Gastroesophageal sphincter (tissue), 4 donors: ENCODE data around the gene CCDC85B. TPM values are rescaled to one million over a fixed set of nuclear protein-coding genes. Genes with fewer than 3 reads are reported as not detected.

ENCODE experiments used
- ATAC-seq: fragments of 150-250 bp; one replicate; pipeline ENCODE4 v1.9.1; 2016; ENCODE audit warnings: mild to moderate bottlenecking, moderate library complexity
- H3K27ac ChIP-seq, 4 donors: fragments of 200-600 bp; sonication (generic) in 3 of 4; 1 replicate in 3 of 4; 2 replicates in 1 of 4; pipeline ENCODE4 v1.5.1; 2016 to 2019
- H3K27me3 ChIP-seq: fragments of 200-600 bp; sonication (generic); one replicate; pipeline ENCODE4 v1.5.1; 2019
- H3K36me3 ChIP-seq, 2 donors: fragments of 200-600 bp; sonication (generic); one replicate each; pipeline ENCODE4 v1.5.1; 2019; ENCODE audit warnings: control low read depth in 1 of 2
- H3K4me1 ChIP-seq, 3 donors: fragments of 200-600 bp; sonication (generic); 1 replicate in 2 of 3; 2 replicates in 1 of 3; pipeline ENCODE4 v1.5.1; 2016 to 2019; ENCODE audit warnings: control low read depth in 2 of 3
- H3K4me3 ChIP-seq, 2 donors: fragments of 200-600 bp; sonication (generic); one replicate each; pipeline ENCODE4 v1.5.1; 2019; ENCODE audit warnings: mild to moderate bottlenecking in 1 of 2, moderate library complexity in 1 of 2
- H3K9me3 ChIP-seq, 3 donors: fragments of 200-600 bp; sonication (generic); one replicate each; pipeline ENCODE4 v1.5.1; 2017 to 2019; ENCODE audit warnings: control low read depth in 2 of 3
- CTCF ChIP-seq, 4 experiments: fragments of 200-600 bp in 2 of 4; fragments of 450-650 bp in 2 of 4; sonication (generic) in 1 of 4; IDR thresholded peaks; one replicate each; pipeline ENCODE4 v1.5.1; 2017 to 2019; ENCODE audit warnings: antibody characterized with exemption in 4 of 4, mild to moderate bottlenecking in 2 of 4, moderate library complexity in 2 of 4
- EP300 ChIP-seq: sonication (generic); formaldehyde crosslinking; IDR thresholded peaks from one replicate; pipeline ENCODE4 v1.6.1; 2017; ENCODE audit warnings: antibody characterized with exemption, mild to moderate bottlenecking
- POLR2A ChIP-seq, 2 donors: fragments of 450-650 bp; IDR thresholded peaks; one replicate each; pipeline ENCODE4 v1.6.1; 2017; ENCODE audit warnings: antibody characterized with exemption in 2 of 2, mild to moderate bottlenecking in 2 of 2, moderate library complexity in 1 of 2
- POLR2AphosphoS5 ChIP-seq: sonication (generic); formaldehyde crosslinking; IDR thresholded peaks from one replicate; pipeline ENCODE4 v1.6.1; 2017; ENCODE audit warnings: antibody characterized with exemption
- WGBS, 2 donors: methylation state at CpG; one replicate each; pipeline ENCODE4 v1.1.5; 2018; ENCODE audit warnings: low coverage in 1 of 2; 5-methylcytosine and 5-hydroxymethylcytosine counted together
- total RNA-seq, 4 donors: library from RNA; depleted of rRNA; stranded (reverse); fragments of >200 nt; gene quantifications; one replicate each; pipeline ENCODE4 v1.1.0, GENCODE V29; 2016

The CCDC85B gene
- total RNA-seq, 4 donors from 2014 or later: 68.7 to 111 (median 77.7) TPM

GRCh38 chr11:65883786-65884715 is 6.4 kb upstream of the CCDC85B start:
- Histone ChIP-seq H3K27me3 (no peaks in the 10 kb centered on the region), H3K36me3 (peaks cover 0 to 49% of the 10 kb centered on the region in 2 donors), H3K4me1 (peaks cover 0 to 39% (median 14%) of the 10 kb centered on the region in 3 donors), H3K9me3 (no peaks in the 10 kb centered on the region), H3K4me3 (no peak overlapping the region), H3K27ac (peak overlapping the region in 3 of 4 donors; percentile 16 to 65 (median 64))
- TF ChIP-seq EP300: no peak
- TF ChIP-seq CTCF (IDR thresholded peaks at IDR 0.05): no peak
- no peak for TF ChIP-seq POLR2A (IDR thresholded peaks at IDR 0.05)
- TF ChIP-seq POLR2AphosphoS5: no peak
- ATAC-seq: no peak
- 40 to 85% methylated on average over 1 to 18 of the region's 28 CpGs for WGBS, 2 donors

GRCh38 chr11:65884716-65885092 is 5.8 kb upstream of the CCDC85B start:
- Histone ChIP-seq H3K36me3 (peaks cover 0 to 49% of the 10 kb centered on the region in 2 donors), H3K27me3 (no peaks in the 10 kb centered on the region), H3K9me3 (no peaks in the 10 kb centered on the region), H3K4me1 (peaks cover 0 to 46% (median 20%) of the 10 kb centered on the region in 3 donors), H3K27ac (peak overlapping the region in 3 of 4 donors; percentile 20 to 65 (median 64)), H3K4me3 (no peak overlapping the region)
- peak; percentile 55 for TF ChIP-seq POLR2AphosphoS5
- TF ChIP-seq CTCF (IDR thresholded peaks at IDR 0.05): peak in 3 of 4 experiments; percentile 99 to 100 (median 99)
- TF ChIP-seq POLR2A (IDR thresholded peaks at IDR 0.05): no peak
- WGBS, 2 donors: no CpG with 5 or more reads among the region's 9 CpGs
- peak; percentile 15 for ATAC-seq

- TF ChIP-seq POLR2A (IDR thresholded peaks at IDR 0.05) (no peak), EP300 (no peak), CTCF (IDR thresholded peaks at IDR 0.05) (no peak), POLR2AphosphoS5 (no peak)
- 61 to 82% methylated on average over 4 to 7 of the region's 7 CpGs for WGBS, 2 donors
- no peaks in the 10 kb centered on the region for H3K27me3 ChIP-seq
These were observed 5.2 kb upstream of the CCDC85B start for GRCh38 chr11:65885231-65885630.

GRCh38 chr11:65885808-65886536 is 4.5 kb upstream of the CCDC85B start:
- Histone ChIP-seq H3K9me3 (no peaks in the 10 kb centered on the region), H3K36me3 (peaks cover 0 to 49% of the 10 kb centered on the region in 2 donors), H3K4me3 (no peak overlapping the region), H3K4me1 (peaks cover 0 to 55% (median 23%) of the 10 kb centered on the region in 3 donors), H3K27me3 (no peaks in the 10 kb centered on the region), H3K27ac (peak overlapping the region in 2 of 4 donors; percentile 92 to 99)
- 86 to 90% methylated on average over 5 to 9 of the region's 12 CpGs for WGBS, 2 donors
- TF ChIP-seq POLR2A (IDR thresholded peaks at IDR 0.05) (no peak), POLR2AphosphoS5 (no peak), EP300 (no peak), CTCF (IDR thresholded peaks at IDR 0.05) (no peak)
- ATAC-seq: no peak

More at GRCh38 chr11:65885231-65885630, 5.2 kb upstream of the CCDC85B start:
- Histone ChIP-seq H3K36me3 (peaks cover 0 to 49% of the 10 kb centered on the region in 2 donors), H3K9me3 (no peaks in the 10 kb centered on the region), H3K4me3 (no peak overlapping the region), H3K27ac (peak overlapping the region in 3 of 4 donors; percentile 20 to 65 (median 64)), H3K4me1 (peaks cover 0 to 51% (median 23%) of the 10 kb centered on the region in 3 donors)
- ATAC-seq: no peak
